ENCODE measurements around the gene NKD2. TPM values are rescaled to one million over a fixed set of nuclear protein-coding genes. Genes with fewer than 3 reads are reported as not detected.

The NKD2 gene
- total RNA-seq, 1 experiment from 2014 or later: 20.4 TPM

GRCh38 chr5:1034421-1034905, 25.9 kb downstream of the NKD2 start:
- H3K36me3 ChIP-seq (ENCODE audit: control insufficient read depth in 1 of 2, insufficient read depth in 2 of 2, low read length in 2 of 2): no peaks in the 10 kb centered on the region
- H3K4me2 ChIP-seq (ENCODE audit: low read length): no peak overlapping the region
- no peaks in the 10 kb centered on the region for H3K79me2 ChIP-seq (ENCODE audit: insufficient read depth, low read length)
- no TSS peak for BruUV-seq (replicated peaks)
- intact Hi-C loops (cut with micrococcal nuclease): no loop called here
- H3K27me3 ChIP-seq (ENCODE audit: insufficient read depth, low read length): no peaks in the 10 kb centered on the region
- ATAC-seq (no peak), DNase-seq (ENCODE audit: low read depth, low spot score) (no peak)
- no peaks in the 10 kb centered on the region for H3K9me2 ChIP-seq (ENCODE audit: insufficient read depth)
- POLR2A ChIA-PET: no interaction called here
- no peak overlapping the region for H3K27ac ChIP-seq (ENCODE audit: low read depth, low read length)
- no peak for TF ChIP-seq POLR2AphosphoS5 (IDR thresholded peaks at IDR 0.05; ENCODE audit: low read depth, low read length)
- no peak for TF ChIP-seq ZFX (IDR thresholded peaks at IDR 0.05)
- TF ChIP-seq EZH2 (IDR thresholded peaks at IDR 0.05): no peak
- TF ChIP-seq, protein P1, sequence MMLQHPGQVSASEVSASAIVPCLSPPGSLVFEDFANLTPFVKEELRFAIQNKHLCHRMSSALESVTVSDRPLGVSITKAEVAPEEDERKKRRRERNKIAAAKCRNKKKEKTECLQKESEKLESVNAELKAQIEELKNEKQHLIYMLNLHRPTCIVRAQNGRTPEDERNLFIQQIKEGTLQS (IDR thresholded peaks at IDR 0.05): no peak
- TF ChIP-seq SP1 (IDR thresholded peaks at IDR 0.05; ENCODE audit: low read depth): no peak
- no peak for TF ChIP-seq ZNF274 (IDR thresholded peaks at IDR 0.05; ENCODE audit: low read depth, low read length)
- TF ChIP-seq POLR2A (IDR thresholded peaks at IDR 0.05; ENCODE audit: borderline replicate concordance, extremely low read depth, insufficient read depth, insufficient read length): no peak
- TF ChIP-seq ZBTB33 (IDR thresholded peaks at IDR 0.05; ENCODE audit: extremely low read depth, insufficient replicate concordance, low read length): no peak
- no peak for TF ChIP-seq CEBPB (IDR thresholded peaks at IDR 0.05; ENCODE audit: low read depth)
- H3K9ac ChIP-seq (ENCODE audit: low read length): no peak overlapping the region
- no peaks in the 10 kb centered on the region for H3K9me3 ChIP-seq (ENCODE audit: control insufficient read depth in 1 of 2, insufficient read depth in 1 of 2, low read depth in 1 of 2, low read length in 2 of 2)
- no peaks in the 10 kb centered on the region for H4K20me1 ChIP-seq (ENCODE audit: insufficient read depth)
- no peaks in the 10 kb centered on the region for H3K4me1 ChIP-seq (ENCODE audit: control insufficient read depth in 1 of 2, insufficient read depth in 2 of 2, low read length in 2 of 2)
- RAD21 ChIA-PET (ENCODE audit: low non-redundant PET in 1 of 2, low total read pairs in 2 of 2, uncharacterized antibody in 2 of 2, unreplicated experiment in 2 of 2): no interaction called here
- CTCF ChIA-PET: no interaction called here
- H3K4me3 ChIP-seq (replicated peaks in 1 of 2; ENCODE audit: low read depth in 1 of 2, low read length in 2 of 2): no peak overlapping the region
- no peak overlapping the region for H2AFZ ChIP-seq (ENCODE audit: low read depth, low read length, poor library complexity, severe bottlenecking)

GRCh38 chr5:1034986-1035385, 26.4 kb downstream of the NKD2 start:
- Histone ChIP-seq H3K4me2 (ENCODE audit: low read length) (no peak overlapping the region), H3K9me3 (ENCODE audit: control insufficient read depth in 1 of 2, insufficient read depth in 1 of 2, low read depth in 1 of 2, low read length in 2 of 2) (no peaks in the 10 kb centered on the region), H2AFZ (ENCODE audit: low read depth, low read length, poor library complexity, severe bottlenecking) (no peak overlapping the region), H3K4me3 (replicated peaks in 1 of 2; ENCODE audit: low read depth in 1 of 2, low read length in 2 of 2) (no peak overlapping the region), H4K20me1 (ENCODE audit: insufficient read depth) (no peaks in the 10 kb centered on the region), H3K27me3 (ENCODE audit: insufficient read depth, low read length) (no peaks in the 10 kb centered on the region), H3K9ac (ENCODE audit: low read length) (no peak overlapping the region), H3K9me2 (ENCODE audit: insufficient read depth) (no peaks in the 10 kb centered on the region), H3K4me1 (ENCODE audit: control insufficient read depth in 1 of 2, insufficient read depth in 2 of 2, low read length in 2 of 2) (no peaks in the 10 kb centered on the region), H3K36me3 (ENCODE audit: control insufficient read depth in 1 of 2, insufficient read depth in 2 of 2, low read length in 2 of 2) (no peaks in the 10 kb centered on the region), H3K27ac (ENCODE audit: low read depth, low read length) (no peak overlapping the region), H3K79me2 (ENCODE audit: insufficient read depth, low read length) (no peaks in the 10 kb centered on the region)
- intact Hi-C loops (cut with micrococcal nuclease): no loop called here
- RAD21 ChIA-PET (ENCODE audit: low non-redundant PET in 1 of 2, low total read pairs in 2 of 2, uncharacterized antibody in 2 of 2, unreplicated experiment in 2 of 2): no interaction called here
- DNase-seq (ENCODE audit: low read depth, low spot score) (no peak), ATAC-seq (no peak)
- POLR2A ChIA-PET: no interaction called here
- CTCF ChIA-PET: no interaction called here
- BruUV-seq (replicated peaks): no TSS peak
- no peak for TF ChIP-seq YY1 (IDR thresholded peaks at IDR 0.05; ENCODE audit: extremely low read depth, insufficient replicate concordance, low read depth, low read length)
- no peak for TF ChIP-seq ELF1 (IDR thresholded peaks at IDR 0.05; ENCODE audit: borderline replicate concordance, low read depth)
- TF ChIP-seq, protein P1 (IDR thresholded peaks at IDR 0.05): no peak
- no peak for TF ChIP-seq POLR2A (IDR thresholded peaks at IDR 0.05; ENCODE audit: borderline replicate concordance, extremely low read depth, insufficient read depth, insufficient read length)
- no peak for TF ChIP-seq RAD21 (IDR thresholded peaks at IDR 0.05; ENCODE audit: low read depth)
- no peak for TF ChIP-seq SRF (IDR thresholded peaks at IDR 0.05; ENCODE audit: low read depth)
- no peak for TF ChIP-seq SIN3A (IDR thresholded peaks at IDR 0.05; ENCODE audit: low read depth)
- no peak for TF ChIP-seq EZH2 (IDR thresholded peaks at IDR 0.05)
- no peak for TF ChIP-seq REST (IDR thresholded peaks at IDR 0.05; ENCODE audit: low read depth)
- no peak for TF ChIP-seq EZH2phosphoT487 (IDR thresholded peaks at IDR 0.05; ENCODE audit: borderline replicate concordance)

Measured in HCT116 (cell line).